GDM1 (cell line): ENCODE results near the gene EGFR.

Experiments used
- DNase-seq: peaks from one replicate; lab custom pipeline; 2025; lab: John Stamatoyannopoulos, UW

Gene EGFR

GRCh38 chr7:55127622-55128081, 108.8 kb downstream of the EGFR start:
- DNase-seq: no peak

GRCh38 chr7:55128693-55129394, 110.0 kb downstream of the EGFR start:
- DNase-seq: no peak

GRCh38 chr7:55129541-55130394, 111.0 kb downstream of the EGFR start:
- DNase-seq: no peak

- DNase-seq: no peak
These were observed 111.8 kb downstream of the EGFR start for GRCh38 chr7:55130395-55131141.

DNA sequence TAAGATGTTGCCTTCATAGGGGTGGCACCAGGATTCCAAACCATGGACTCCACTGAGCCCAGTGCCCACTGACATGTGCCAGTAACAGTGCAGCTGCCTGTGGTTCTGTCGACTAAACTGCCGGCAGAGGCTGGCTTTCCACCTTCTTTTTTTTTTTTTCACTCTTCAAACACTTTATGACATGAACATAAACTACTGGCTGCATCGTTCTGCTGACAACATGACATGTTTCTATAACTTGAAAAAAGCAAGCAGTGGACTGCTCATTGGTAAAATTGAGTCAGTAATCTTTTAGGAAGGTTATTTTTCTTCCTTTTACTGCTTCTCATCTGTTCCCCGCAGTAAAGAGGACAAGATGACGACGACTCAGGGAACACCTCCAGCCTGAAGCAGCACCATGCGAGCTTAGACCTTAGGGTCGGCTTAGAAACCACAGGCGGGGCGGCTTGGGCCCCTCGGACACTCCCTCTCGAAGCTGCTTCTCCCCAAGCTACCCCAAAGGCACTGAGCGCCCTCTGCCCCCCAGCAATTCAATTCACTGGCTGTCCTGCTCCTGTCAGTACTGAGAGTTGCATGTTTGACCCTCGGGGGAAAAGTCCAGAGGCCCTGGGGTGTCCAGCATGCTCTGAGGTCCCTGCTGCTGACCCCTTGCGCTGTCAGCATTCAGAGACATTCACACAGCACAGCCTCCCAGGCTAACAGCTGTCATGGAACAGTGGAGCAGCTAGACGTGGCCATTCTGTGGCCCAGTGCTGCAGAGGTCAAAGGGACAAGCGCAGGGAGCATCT, 112.5 kb downstream of the EGFR start:
- DNase-seq: no peak

DNA sequence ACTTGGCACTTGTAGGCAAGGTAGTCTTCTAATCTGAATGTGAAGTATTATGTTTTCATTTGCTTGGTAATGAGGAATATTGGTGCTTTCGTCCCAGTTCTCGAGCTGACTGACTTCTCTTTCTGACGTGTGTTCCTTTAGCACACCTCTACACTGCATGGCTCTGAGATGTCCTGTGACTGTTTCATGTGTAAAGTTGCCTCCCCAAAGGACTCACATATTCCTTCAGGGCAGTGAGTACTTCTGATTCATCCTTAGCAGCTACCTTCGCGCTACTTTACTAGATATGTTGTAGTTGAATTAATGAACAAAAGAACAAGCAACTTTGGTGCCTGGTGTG, 113.7 kb downstream of the EGFR start:
- DNase-seq: no peak

- no peak for DNase-seq
These were observed 114.2 kb downstream of the EGFR start for GRCh38 chr7:55132890-55133551.

- DNase-seq: no peak
These were observed 115.0 kb downstream of the EGFR start for GRCh38 chr7:55133630-55134358.

GRCh38 chr7:55134359-55134725, 115.5 kb downstream of the EGFR start:
- no peak for DNase-seq

GRCh38 chr7:55134786-55135185, 116.0 kb downstream of the EGFR start:
- DNase-seq: no peak

DNA sequence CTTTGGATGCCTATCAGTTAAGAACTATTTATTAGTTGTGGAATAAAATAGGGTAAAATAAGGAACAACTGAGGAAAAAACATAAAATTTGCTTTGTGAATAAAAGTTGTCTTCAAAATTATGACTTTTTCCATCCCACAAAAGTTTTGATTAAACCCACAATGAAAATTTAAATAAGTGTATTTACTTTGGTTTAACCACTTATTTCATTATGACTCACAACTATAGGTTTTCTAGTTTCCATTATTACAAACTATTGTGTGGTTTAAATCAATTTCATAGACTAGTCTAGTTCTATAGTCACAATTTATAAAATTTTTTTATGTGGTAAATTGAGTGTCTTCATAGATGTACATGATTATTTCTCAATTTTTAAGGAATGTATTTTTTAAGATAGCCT, 116.6 kb downstream of the EGFR start:
- no peak for DNase-seq

DNA sequence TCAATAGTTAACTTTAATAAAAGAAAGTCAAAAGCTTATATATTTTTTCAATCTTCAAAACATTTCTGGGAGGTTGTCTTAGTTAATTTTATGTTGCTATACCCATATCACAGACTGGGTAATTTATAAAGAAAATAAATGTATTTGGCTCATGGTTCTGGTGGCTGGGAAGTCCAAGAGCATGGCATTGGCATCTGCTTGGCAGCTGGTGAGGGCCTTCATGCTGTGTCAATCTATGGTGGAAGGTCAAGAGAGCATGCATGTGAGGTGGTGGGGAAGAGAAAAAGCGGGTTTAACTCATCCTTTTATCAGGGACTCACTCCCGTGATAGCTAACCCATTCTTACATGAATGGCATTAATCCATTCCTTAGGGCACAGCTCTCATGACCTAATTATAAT, 119.8 kb downstream of the EGFR start:
- DNase-seq: no peak

GRCh38 chr7:55140221-55140940, 121.6 kb downstream of the EGFR start:
- no peak for DNase-seq

DNA sequence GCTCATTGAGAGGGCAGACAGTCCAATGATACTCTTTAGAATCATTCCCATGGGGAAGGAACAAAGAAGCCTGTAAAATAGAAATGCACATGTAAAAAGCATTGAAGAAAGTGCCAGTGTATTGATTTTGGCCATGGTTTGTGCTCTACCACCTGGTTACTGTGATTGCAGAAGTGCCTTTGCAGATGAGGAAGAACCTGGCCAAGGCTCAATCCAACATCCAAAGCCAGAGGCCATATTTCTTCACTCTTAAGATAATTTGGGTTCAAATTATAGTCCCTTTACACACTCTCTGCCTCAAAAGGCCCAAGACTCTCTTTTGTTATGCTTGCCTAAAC, 122.1 kb downstream of the EGFR start:
- DNase-seq: no peak

DNA sequence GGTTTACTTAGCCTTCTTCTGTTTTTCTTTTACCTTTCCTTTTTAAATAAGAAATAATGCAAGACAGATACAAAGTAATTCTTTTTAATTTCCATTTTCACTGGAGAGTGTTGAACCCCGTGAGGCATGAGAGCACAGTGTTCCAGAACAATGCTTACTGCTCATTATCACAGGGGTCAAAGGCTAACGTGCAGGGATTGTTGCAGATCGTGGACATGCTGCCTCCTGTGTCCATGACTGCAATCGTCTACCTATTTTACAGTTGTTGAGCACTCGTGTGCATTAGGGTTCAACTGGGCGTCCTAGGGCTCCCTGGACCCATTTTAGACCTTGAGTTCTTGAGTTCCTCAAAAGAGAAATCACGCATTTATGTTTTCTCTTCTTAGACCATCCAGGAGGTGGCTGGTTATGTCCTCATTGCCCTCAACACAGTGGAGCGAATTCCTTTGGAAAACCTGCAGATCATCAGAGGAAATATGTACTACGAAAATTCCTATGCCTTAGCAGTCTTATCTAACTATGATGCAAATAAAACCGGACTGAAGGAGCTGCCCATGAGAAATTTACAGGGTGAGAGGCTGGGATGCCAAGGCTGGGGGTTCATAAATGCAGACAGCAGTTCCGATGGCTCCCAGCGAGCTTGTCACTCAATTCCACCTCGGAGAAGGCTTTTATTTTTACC, 124.2 kb downstream of the EGFR start:
- no peak for DNase-seq

GRCh38 chr7:55144333-55145317, 125.8 kb downstream of the EGFR start:
- DNase-seq: no peak

- DNase-seq: no peak
These were observed 126.8 kb downstream of the EGFR start for GRCh38 chr7:55145606-55146005.

- no peak for DNase-seq
These were observed 128.3 kb downstream of the EGFR start for GRCh38 chr7:55147101-55147500.
